ENCODE measurements around the gene NFIA. TPM values are rescaled to one million over a fixed set of nuclear protein-coding genes. Genes with fewer than 3 reads are reported as not detected.

The NFIA gene
- total RNA-seq, 2 donors from 2014 or later, result 61.4 to 86.3 TPM

- peak overlapping the region; percentile 19 to 44 for H3K27ac ChIP-seq
- no peaks in the 10 kb centered on the region for H3K36me3 ChIP-seq
- no peak for DNase-seq (ENCODE audit: low spot score)
- TF ChIP-seq POLR2A (IDR thresholded peaks at IDR 0.05) (no peak), POLR2AphosphoS5 (IDR thresholded peaks at IDR 0.05) (no peak), CTCF (IDR thresholded peaks at IDR 0.05) (no peak)
- H3K9me3 ChIP-seq, result no peaks in the 10 kb centered on the region
- H3K4me3 ChIP-seq, result no peak overlapping the region
- peaks cover 17% of the 10 kb centered on the region for H3K4me1 ChIP-seq (replicated peaks)
- WGBS, result 43% methylated on average over 3 of the region's 3 CpGs
- intact Hi-C loops (cut with DNase I), result no loop called here
- no peaks in the 10 kb centered on the region for H3K27me3 ChIP-seq (replicated peaks; ENCODE audit: insufficient read depth)
Observed at GRCh38 chr1:61140778-61141177, 58.4 kb downstream of the NFIA start.

- 36% methylated on average over 9 of the region's 9 CpGs for WGBS
- intact Hi-C loops (cut with DNase I), result no loop called here
- Histone ChIP-seq H3K9me3 (no peaks in the 10 kb centered on the region), H3K36me3 (no peaks in the 10 kb centered on the region), H3K27me3 (replicated peaks; ENCODE audit: insufficient read depth) (no peaks in the 10 kb centered on the region), H3K27ac (peak overlapping the region; percentile 19 to 44), H3K4me1 (replicated peaks) (peaks cover 17% of the 10 kb centered on the region), H3K4me3 (no peak overlapping the region)
- TF ChIP-seq CTCF (IDR thresholded peaks at IDR 0.05) (no peak), POLR2AphosphoS5 (IDR thresholded peaks at IDR 0.05) (peak; percentile 27)
- no peak for DNase-seq (ENCODE audit: low spot score)
Observed at GRCh38 chr1:61141288-61142042, 59.1 kb downstream of the NFIA start.

DNA sequence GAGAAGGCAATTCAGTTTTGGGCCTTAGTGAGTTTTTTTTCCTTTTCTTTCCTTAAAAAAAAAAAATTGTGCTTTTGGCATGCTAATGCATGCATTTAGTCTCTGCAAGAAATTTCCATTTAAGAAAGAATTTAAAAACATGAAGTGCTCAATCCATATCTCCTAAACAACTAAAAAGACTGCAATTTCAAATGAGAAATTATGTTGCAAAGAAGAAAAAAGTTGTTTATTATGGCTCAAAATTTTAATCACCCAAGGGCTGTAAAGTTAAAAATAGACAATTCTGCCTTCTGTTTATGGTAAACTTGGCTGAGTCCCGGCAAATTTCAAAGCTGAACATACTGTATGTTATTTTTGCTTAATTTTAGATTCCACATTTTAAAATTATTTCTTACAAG, 59.7 kb downstream of the NFIA start:
- WGBS, result 20% methylated on average over 1 of the region's 1 CpG
- Histone ChIP-seq H3K27ac (peak overlapping the region; percentile 59 to 77), H3K27me3 (replicated peaks; ENCODE audit: insufficient read depth) (no peaks in the 10 kb centered on the region), H3K4me3 (no peak overlapping the region), H3K9me3 (no peaks in the 10 kb centered on the region), H3K36me3 (no peaks in the 10 kb centered on the region), H3K4me1 (replicated peaks) (peaks cover 17% of the 10 kb centered on the region)
- no peak for TF ChIP-seq POLR2AphosphoS5 (IDR thresholded peaks at IDR 0.05)
- TF ChIP-seq POLR2A (IDR thresholded peaks at IDR 0.05), result no peak
- no peak for TF ChIP-seq CTCF (IDR thresholded peaks at IDR 0.05)
- no peak for DNase-seq (ENCODE audit: low spot score)
- intact Hi-C loops (cut with DNase I), result no loop called here

DNA sequence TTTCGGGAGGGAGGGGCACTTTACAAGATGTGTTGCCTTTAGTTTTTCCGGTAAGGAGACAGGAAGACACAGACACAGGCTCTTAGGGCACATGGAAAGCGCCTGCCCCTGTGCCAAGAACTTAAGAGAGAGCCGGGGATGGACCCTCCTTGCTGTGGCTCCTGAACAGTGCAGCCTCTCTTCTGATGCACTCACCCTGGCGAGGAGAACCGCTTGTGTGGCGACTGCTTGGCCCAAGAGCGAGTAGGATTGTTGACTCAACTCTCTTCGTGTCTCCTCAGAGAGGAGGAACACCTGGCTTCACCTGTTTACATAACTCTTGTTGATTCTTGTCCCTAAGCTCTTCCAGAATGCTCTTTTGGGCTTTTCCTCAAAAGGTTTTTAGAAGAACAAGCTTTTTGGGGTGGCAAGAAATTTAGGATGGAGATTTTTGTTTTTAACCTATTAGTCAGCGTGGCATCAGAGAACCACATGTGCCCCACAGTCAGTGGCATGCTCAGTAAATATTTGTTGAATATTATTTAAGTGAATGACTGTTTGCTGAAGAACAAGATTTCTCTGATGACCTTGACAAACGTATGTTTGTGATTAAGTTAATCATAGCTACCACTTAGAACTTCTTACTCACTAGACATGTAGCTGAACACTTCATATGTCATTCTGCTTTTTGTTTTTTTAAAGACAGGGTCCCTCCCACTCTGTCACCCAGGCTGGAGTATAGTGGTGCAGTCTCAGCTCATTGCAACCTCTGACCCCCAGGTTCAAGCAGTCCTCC, 60.6 kb downstream of the NFIA start:
- intact Hi-C loops (cut with DNase I), result no loop called here
- Histone ChIP-seq H3K27ac (peak overlapping the region; percentile 59 to 77), H3K36me3 (no peaks in the 10 kb centered on the region), H3K9me3 (no peaks in the 10 kb centered on the region), H3K27me3 (replicated peaks; ENCODE audit: insufficient read depth) (no peaks in the 10 kb centered on the region), H3K4me1 (replicated peaks) (peaks cover 17% of the 10 kb centered on the region), H3K4me3 (peak overlapping the region in 1 of 2 donors; percentile 5)
- peak; percentile 69 for DNase-seq (ENCODE audit: low spot score)
- TF ChIP-seq POLR2AphosphoS5 (IDR thresholded peaks at IDR 0.05) (peak; percentile 72), POLR2A (IDR thresholded peaks at IDR 0.05) (no peak)
- 45% methylated on average over 11 of the region's 11 CpGs for WGBS

DNA sequence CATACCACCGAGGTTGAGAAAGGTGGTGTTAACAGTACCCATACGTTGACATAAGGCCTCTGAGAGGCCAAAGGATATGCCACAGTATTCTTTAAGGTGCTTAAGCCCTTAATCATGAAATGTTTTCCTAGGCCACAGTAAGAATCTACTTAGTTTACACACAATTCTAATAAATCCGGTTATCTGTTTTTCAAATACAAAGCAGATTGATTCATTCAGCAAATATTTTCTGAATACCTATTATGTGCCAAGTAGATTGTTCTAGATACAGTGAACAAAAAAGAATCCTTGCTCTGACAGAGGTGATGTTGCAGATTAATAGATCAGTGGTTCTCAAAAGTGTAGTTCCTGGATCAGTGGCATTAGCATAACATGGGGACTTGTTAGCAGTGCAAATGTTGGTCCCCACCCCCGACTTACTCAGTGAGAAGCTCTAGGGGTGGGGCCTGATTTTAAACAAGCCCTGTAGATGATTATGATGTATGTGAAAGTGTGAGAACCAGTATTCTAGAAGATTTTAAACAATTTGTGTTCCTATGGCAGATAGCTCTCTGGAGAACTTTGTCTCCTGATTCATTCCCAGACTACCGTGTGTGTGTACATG, 61.6 kb downstream of the NFIA start:
- WGBS, result 59% methylated on average over 5 of the region's 5 CpGs
- H3K4me3 ChIP-seq, result no peak overlapping the region
- TF ChIP-seq POLR2A (IDR thresholded peaks at IDR 0.05) (no peak), POLR2AphosphoS5 (IDR thresholded peaks at IDR 0.05) (no peak), CTCF (IDR thresholded peaks at IDR 0.05) (no peak)
- intact Hi-C loops (cut with DNase I), result no loop called here
- H3K9me3 ChIP-seq, result no peaks in the 10 kb centered on the region
- peak overlapping the region; percentile 59 to 77 for H3K27ac ChIP-seq
- DNase-seq (ENCODE audit: low spot score), result no peak
- no peaks in the 10 kb centered on the region for H3K27me3 ChIP-seq (replicated peaks; ENCODE audit: insufficient read depth)
- no peaks in the 10 kb centered on the region for H3K36me3 ChIP-seq
- H3K4me1 ChIP-seq (replicated peaks), result peaks cover 15% of the 10 kb centered on the region

All from prostate gland (tissue), 2 donors.